GM04504 (cell line): Measurements from ENCODE around the gene C1QTNF8.

Source experiments
- DNase-seq: peaks from one replicate; pipeline ENCODE4 v3.0.0-alpha.2; 2012; ENCODE audit warnings: low read depth

Gene C1QTNF8

DNA sequence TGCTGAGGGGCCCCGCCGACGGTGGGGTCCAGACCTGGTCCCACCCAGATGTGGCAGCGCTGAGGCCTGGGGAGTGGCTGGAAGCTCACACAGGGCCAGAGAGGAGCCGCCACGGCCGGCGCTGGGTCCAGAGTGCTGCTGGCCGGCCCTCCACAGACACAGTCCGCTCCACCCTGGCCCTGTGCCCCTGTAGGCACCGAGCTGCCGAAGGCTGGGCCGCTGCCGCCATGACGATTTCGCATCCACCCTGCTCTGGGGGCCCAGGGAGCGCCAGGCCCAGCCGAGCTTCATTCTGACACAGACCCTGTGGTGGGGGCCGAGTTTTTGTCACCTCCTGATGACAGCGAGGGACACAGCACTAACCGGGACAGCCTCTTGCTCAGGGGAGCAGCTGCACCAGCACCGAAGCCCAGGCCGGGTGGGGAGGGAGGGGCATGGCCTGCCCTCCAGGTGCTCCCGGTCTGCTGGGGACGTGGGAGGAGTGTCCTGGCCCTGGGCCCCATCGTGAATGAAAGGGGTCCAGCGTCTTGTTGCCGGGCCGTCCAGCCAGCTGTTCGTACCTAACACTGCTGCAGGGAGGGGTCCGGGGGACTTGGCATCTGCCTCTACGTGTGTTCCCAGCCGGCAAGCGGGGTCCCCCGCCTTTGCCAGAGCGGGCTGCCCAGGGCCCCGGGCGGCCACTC is 50.6 kb downstream of the C1QTNF8 start:
- no peak for DNase-seq

DNA sequence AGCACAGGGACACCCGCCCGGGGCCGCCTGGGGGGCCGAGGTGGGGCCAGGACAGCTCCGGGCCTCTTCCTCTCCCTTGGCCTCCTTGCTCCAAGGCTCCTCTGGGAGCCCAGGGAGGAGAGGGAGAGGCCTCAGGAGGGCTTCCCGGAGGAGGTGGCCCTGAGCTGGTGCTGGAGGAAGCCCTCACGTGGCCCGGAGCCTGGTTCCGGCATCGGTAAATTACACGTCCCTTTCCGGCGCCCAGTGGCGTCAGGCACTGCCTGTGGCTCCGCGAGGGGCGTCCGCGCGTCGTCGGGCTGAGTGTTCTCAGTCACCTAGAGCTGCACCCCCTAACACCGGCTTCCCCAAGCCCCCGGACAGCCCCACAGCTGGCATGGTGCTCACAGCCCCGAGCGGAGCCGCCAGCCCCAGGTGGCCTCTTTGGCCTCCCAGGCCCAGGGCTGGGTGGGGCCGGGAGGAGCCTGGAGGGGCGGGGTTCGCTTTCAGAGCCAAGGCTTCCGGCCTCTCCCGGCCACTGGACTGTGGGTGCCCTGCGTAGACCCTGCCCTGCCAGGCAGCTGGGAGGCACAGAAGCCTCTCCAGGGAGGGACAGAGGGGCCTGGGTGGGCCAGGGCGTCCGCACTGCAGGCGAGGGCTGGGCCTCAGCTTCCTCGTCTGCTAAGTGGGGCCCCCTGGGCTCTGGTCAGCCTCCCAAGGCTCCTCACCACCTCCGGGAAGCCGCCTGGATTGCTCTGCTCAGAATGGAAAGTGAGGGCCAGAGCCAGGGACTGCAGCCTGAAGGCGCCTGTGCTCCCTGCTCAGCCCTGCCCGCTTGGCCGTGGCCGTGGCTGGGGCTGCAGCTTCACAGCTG is 51.4 kb downstream of the C1QTNF8 start:
- DNase-seq, result no peak

- no peak for DNase-seq
Observed at GRCh38 chr16:1043881-1044451, 52.1 kb downstream of the C1QTNF8 start.

DNA sequence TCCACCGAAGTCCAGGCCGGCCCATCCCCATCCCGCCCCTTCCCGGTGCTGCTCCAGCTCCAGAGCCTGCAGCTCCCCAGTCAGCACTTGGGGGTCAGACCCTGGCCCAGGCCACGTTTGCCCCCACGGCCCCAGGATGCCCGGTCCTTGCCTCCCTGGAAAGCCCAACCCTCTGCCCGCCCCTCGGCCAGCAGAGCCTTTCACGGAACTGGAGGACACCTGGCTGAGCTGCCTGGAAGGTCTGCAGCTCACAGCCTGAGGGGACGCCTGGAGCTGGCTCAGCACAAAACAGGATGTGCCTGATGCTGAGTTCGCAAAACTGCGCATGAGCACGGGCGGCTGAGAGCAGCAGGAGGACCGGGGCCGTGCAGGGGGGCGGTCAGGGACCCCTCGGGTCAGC is 53.2 kb downstream of the C1QTNF8 start:
- no peak for DNase-seq

GRCh38 chr16:1042049-1042744 is 53.8 kb downstream of the C1QTNF8 start:
- DNase-seq, result no peak

DNA sequence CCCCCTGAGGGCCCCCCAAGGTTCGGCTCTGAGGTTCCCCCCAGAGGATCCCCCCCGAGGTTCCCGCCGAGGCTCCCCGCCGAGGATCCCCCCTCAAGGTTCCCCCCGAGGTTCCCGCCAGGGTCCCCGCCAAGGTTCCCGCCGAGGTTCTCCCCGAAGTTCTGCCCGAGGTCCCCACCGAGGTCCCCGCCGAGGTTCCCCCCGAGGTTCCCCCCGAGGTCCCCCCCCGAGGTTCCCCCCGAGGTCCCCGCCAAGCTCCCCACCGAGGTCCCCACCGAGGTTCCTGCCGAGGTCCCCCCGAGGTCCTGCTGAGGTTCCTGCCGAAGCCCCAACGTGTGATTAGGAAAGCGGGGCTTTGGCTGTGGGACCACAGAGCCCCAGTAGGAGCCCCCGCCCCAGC is 55.7 kb downstream of the C1QTNF8 start:
- no peak for DNase-seq

GRCh38 chr16:1039762-1040161 is 56.3 kb downstream of the C1QTNF8 start:
- DNase-seq, result no peak

- DNase-seq, result no peak
Observed at GRCh38 chr16:1038932-1039331, 57.1 kb downstream of the C1QTNF8 start.
